HEK293 (cell line): Measurements from ENCODE around the gene GIPC1.

ENCODE experiments used
- CTCF ChIA-PET: fragments of 350-600 bp; formaldehyde crosslinking; extraction: SDS; loops from one replicate; lab custom pipeline; 2021; ENCODE audit warnings: antibody characterized with exemption; lab: Yijun Ruan, JAX
- POLR2A ChIA-PET: fragments of 300-600 bp; formaldehyde crosslinking; extraction: SDS; loops from one replicate; lab custom pipeline; 2020; ENCODE audit warnings: antibody characterized with exemption, inconsistent platforms; lab: Yijun Ruan, JAX
- H3K27ac ChIP-seq: fragments of 200-500 bp; sonication (Bioruptor generic); 2 replicates; pipeline ENCODE4 v1.5.1; 2014; ENCODE audit warnings: low read depth, low read length, control low read depth, inconsistent platforms; ENCODE audit errors: extremely low read depth
- H3K36me3 ChIP-seq, 2 experiments: fragments of 200-500 bp in 1 of 2; sonication (Bioruptor generic) in 1 of 2; 1 replicate in 1 of 2; 2 replicates in 1 of 2; pipeline ENCODE4 v1.5.1; 2014 to 2017; ENCODE audit warnings: inconsistent platforms in 2 of 2, low read length in 2 of 2; ENCODE audit not compliant: control insufficient read depth in 2 of 2, insufficient read depth in 1 of 2
- H3K4me1 ChIP-seq: fragments of 200-500 bp; sonication (Bioruptor generic); 2 replicates; pipeline ENCODE4 v1.5.1; 2014; ENCODE audit warnings: mild to moderate bottlenecking, low read length, inconsistent platforms; ENCODE audit not compliant: control insufficient read depth, insufficient read depth
- H3K4me3 ChIP-seq: 2 replicates; pipeline ENCODE4 v1.5.1; 2011; ENCODE audit warnings: low read depth, mild to moderate bottlenecking, control low read depth, low read length, moderate library complexity
- H3K9me3 ChIP-seq: fragments of 200-500 bp; sonication (Bioruptor generic); 2 replicates; pipeline ENCODE4 v1.5.1; 2014; ENCODE audit warnings: low read depth, low read length, inconsistent platforms; ENCODE audit not compliant: control insufficient read depth, insufficient read depth
- BCL11B ChIP-seq: fragments of 450-650 bp; formaldehyde crosslinking; IDR thresholded peaks from 2 replicates; pipeline ENCODE4 v1.5.1; 2016; ENCODE audit warnings: low read depth, missing biosample characterization, missing genetic modification characterization
- FEZF1 ChIP-seq: fragments of 450-650 bp; formaldehyde crosslinking; IDR thresholded peaks from 2 replicates; pipeline ENCODE4 v1.5.1; 2016; ENCODE audit warnings: missing biosample characterization, missing genetic modification characterization
- GLIS1 ChIP-seq: fragments of 450-650 bp; formaldehyde crosslinking; IDR thresholded peaks from 2 replicates; pipeline ENCODE4 v1.5.1; 2016; ENCODE audit warnings: missing biosample characterization, missing genetic modification characterization
- HOXD13 ChIP-seq: sonication (generic); formaldehyde crosslinking; IDR thresholded peaks from 2 replicates; pipeline ENCODE4 v1.8.0; 2022; ENCODE audit warnings: missing genetic modification reagents, borderline replicate concordance
- MEIS1 ChIP-seq: sonication (generic); formaldehyde crosslinking; IDR thresholded peaks from 2 replicates; pipeline ENCODE4 v1.8.1; 2022; ENCODE audit warnings: missing genetic modification reagents, mild to moderate bottlenecking, borderline replicate concordance
- SP7 ChIP-seq: fragments of 450-650 bp; formaldehyde crosslinking; IDR thresholded peaks from 2 replicates; pipeline ENCODE4 v1.5.1; 2016; ENCODE audit warnings: missing biosample characterization, missing genetic modification characterization
- ZEB2 ChIP-seq: fragments of 450-650 bp; formaldehyde crosslinking; IDR thresholded peaks from 2 replicates; pipeline ENCODE4 v1.5.1; 2016; ENCODE audit warnings: missing biosample characterization, missing genetic modification characterization
- ZNF23 ChIP-seq: fragments of 450-650 bp; formaldehyde crosslinking; IDR thresholded peaks from 2 replicates; pipeline ENCODE4 v1.5.1; 2016; ENCODE audit warnings: missing biosample characterization, missing genetic modification characterization, borderline replicate concordance
- ZNF248 ChIP-seq: fragments of 450-650 bp; formaldehyde crosslinking; IDR thresholded peaks from 2 replicates; pipeline ENCODE4 v1.5.1; 2017; ENCODE audit warnings: missing biosample characterization, missing genetic modification characterization
- ZNF26 ChIP-seq: fragments of 450-650 bp; formaldehyde crosslinking; IDR thresholded peaks from 2 replicates; pipeline ENCODE4 v1.5.1; 2016; ENCODE audit warnings: missing biosample characterization, missing genetic modification characterization
- ZNF341 ChIP-seq: fragments of 450-650 bp; formaldehyde crosslinking; IDR thresholded peaks from 2 replicates; pipeline ENCODE4; 2016; ENCODE audit warnings: low read depth, missing biosample characterization, missing genetic modification characterization
- ZNF416 ChIP-seq: fragments of 450-650 bp; formaldehyde crosslinking; IDR thresholded peaks from 2 replicates; pipeline ENCODE4 v1.5.1; 2016; ENCODE audit warnings: missing biosample characterization, missing genetic modification characterization
- ZNF521 ChIP-seq: fragments of 450-650 bp; formaldehyde crosslinking; IDR thresholded peaks from 2 replicates; pipeline ENCODE4 v1.5.1; 2017; ENCODE audit warnings: missing biosample characterization, mild to moderate bottlenecking, missing genetic modification characterization
- ZNF558 ChIP-seq: fragments of 450-650 bp; formaldehyde crosslinking; IDR thresholded peaks from 2 replicates; pipeline ENCODE4 v1.5.1; 2016; ENCODE audit warnings: missing biosample characterization, missing genetic modification characterization
- ZNF621 ChIP-seq: fragments of 450-650 bp; formaldehyde crosslinking; IDR thresholded peaks from 2 replicates; pipeline ENCODE4 v1.5.1; 2017; ENCODE audit warnings: missing biosample characterization, missing genetic modification characterization
- ZNF658 ChIP-seq: fragments of 450-650 bp; formaldehyde crosslinking; IDR thresholded peaks from 2 replicates; pipeline ENCODE4; 2016; ENCODE audit warnings: missing biosample characterization, missing genetic modification characterization
- ZNF664 ChIP-seq: fragments of 450-650 bp; formaldehyde crosslinking; IDR thresholded peaks from 2 replicates; pipeline ENCODE4 v1.5.1; 2016; ENCODE audit warnings: missing biosample characterization, missing genetic modification characterization
- ZNF677 ChIP-seq: fragments of 450-650 bp; IDR thresholded peaks from 2 replicates; pipeline ENCODE4 v1.5.0; 2018; ENCODE audit warnings: missing biosample characterization, mild to moderate bottlenecking, missing genetic modification characterization, moderate library complexity
- TF ChIP-seq, protein P1 (sequence below): fragments of 450-650 bp; formaldehyde crosslinking; IDR thresholded peaks from 2 replicates; pipeline ENCODE4 v1.5.1; 2017; ENCODE audit warnings: missing biosample characterization, missing genetic modification characterization
- TF ChIP-seq, protein P2 (sequence below): fragments of 450-650 bp; formaldehyde crosslinking; IDR thresholded peaks from 2 replicates; pipeline ENCODE4 v1.5.1; 2016; ENCODE audit warnings: missing biosample characterization, missing genetic modification characterization
- TF ChIP-seq, protein P3 (sequence below): fragments of 450-650 bp; formaldehyde crosslinking; IDR thresholded peaks from 2 replicates; pipeline ENCODE4 v1.5.1; 2016; ENCODE audit warnings: missing biosample characterization, missing genetic modification characterization
- TF ChIP-seq, protein P4 (sequence below): fragments of 450-650 bp; formaldehyde crosslinking; optimal IDR thresholded peaks from 2 replicates; pipeline ENCODE3; 2016; ENCODE audit warnings: missing biosample characterization, mild to moderate bottlenecking, missing genetic modification characterization

GIPC1 gene

DNA sequence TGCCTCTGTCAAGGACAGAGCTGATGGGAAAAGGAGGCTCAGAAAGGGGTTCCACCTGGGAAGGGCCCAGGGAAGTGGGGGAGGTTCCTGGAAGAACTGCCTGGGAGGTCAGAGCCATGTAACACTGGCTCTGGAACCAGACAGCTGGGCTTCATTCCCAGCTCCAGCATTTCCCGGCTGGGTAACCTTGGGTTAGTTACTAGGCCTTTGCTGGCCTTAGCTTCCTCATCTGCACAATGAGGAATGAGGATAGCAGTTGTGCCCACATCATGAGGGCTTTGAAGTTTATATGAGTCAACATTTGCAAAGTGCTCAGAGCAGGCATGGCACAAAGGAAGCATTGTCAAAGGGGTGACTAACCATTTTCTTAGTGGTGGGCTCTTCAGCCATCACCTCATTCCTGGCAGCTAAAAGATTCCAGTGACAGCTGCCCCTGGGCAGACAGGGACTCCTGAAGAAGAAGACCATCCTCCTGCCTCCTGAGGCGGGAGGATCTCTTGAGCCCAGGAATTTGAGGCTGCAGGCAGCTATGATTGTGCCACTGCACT, 24.0 kb upstream of the GIPC1 start:
- no peak for TF ChIP-seq ZNF521
- peak; percentile 18; the same call in 1 of the 2 replicates for TF ChIP-seq GLIS1 (tag by site-specific recombination)
- no peak for TF ChIP-seq ZNF558 (tag by site-specific recombination)
- TF ChIP-seq ZNF341 (tag by site-specific recombination) = peak; percentile 50
- TF ChIP-seq, protein P1, sequence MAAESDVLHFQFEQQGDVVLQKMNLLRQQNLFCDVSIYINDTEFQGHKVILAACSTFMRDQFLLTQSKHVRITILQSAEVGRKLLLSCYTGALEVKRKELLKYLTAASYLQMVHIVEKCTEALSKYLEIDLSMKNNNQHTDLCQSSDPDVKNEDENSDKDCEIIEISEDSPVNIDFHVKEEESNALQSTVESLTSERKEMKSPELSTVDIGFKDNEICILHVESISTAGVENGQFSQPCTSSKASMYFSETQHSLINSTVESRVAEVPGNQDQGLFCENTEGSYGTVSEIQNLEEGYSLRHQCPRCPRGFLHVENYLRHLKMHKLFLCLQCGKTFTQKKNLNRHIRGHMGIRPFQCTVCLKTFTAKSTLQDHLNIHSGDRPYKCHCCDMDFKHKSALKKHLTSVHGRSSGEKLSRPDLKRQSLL (tag by site-specific recombination) = 0 out of 2 replicates have a peak, but pooled peaks have one; percentile 17
- TF ChIP-seq, all 188 proteins: peak for 3
- H3K4me3 ChIP-seq = no peak overlapping the region
- H3K4me1 ChIP-seq = no peaks in the 10 kb centered on the region; the same call in 1 of the 2 replicates
- peak overlapping the region; percentile 25; the same call in 1 of the 2 replicates for H3K27ac ChIP-seq
- ChIA-PET CTCF (interaction anchor here (0.6 to 1.9 kb wide), 4 partner anchors 15 to 782 kb away, joined by 3 to 8 read pairs (median 4); no protein-coding TSS in a partner anchor), POLR2A (no interaction called here)
- H3K9me3 ChIP-seq = no peaks in the 10 kb centered on the region
- H3K36me3 ChIP-seq = peaks cover 3 to 24% of the 10 kb centered on the region in 2 experiments; a peak in 1 of 3 replicates

DNA sequence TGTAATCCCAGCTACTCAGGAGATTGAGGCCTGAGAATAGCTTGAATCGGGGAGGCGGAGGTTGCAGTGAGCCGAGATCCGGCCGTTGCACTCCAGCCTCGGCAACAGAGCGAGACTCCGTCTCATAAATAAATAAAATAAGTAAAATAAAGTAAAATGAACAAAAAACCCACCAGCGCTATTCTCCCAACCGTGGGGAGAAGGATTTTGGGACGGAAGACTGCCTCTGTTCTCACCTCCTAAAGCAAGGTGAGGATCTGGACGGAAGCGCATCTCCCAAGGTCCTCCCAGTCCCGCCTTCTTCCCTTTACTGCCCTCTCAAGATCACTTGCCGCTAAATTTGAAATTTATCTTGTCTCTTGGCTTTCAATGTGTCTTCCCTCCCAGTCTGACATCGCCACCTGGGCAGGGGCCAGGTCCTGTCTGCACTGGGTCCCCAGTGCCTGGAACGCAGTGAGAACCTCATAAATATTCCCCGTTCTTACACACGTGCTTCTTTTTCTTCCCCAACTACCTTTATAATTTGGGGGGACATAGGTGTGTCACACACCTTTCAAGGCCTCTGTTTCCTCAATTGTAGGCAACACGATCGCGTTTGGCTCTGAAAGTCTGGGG, 23.4 kb upstream of the GIPC1 start:
- Histone ChIP-seq H3K27ac (peak overlapping the region; percentile 56; the same call in 1 of the 2 replicates), H3K9me3 (no peaks in the 10 kb centered on the region), H3K4me1 (no peaks in the 10 kb centered on the region; the same call in 1 of the 2 replicates), H3K4me3 (no peak overlapping the region), H3K36me3 (peaks cover 3 to 30% of the 10 kb centered on the region in 2 experiments; a peak in 1 of 3 replicates)
- ChIA-PET CTCF (interaction anchor here (1.1 to 1.9 kb wide), 3 partner anchors 14 to 37 kb away, joined by 3 to 8 read pairs (median 4); no protein-coding TSS in a partner anchor), POLR2A (no interaction called here)
- TF ChIP-seq ZNF677 (tag by site-specific recombination) (no peak), ZNF23 (no peak), ZNF621 (tag by site-specific recombination) (no peak), ZNF658 (tag by site-specific recombination) (no peak), MEIS1 (no peak), ZNF248 (no peak), ZNF664 (no peak), HOXD13 (CRISPR knock-in tag) (no peak)
- TF ChIP-seq, protein P2, sequence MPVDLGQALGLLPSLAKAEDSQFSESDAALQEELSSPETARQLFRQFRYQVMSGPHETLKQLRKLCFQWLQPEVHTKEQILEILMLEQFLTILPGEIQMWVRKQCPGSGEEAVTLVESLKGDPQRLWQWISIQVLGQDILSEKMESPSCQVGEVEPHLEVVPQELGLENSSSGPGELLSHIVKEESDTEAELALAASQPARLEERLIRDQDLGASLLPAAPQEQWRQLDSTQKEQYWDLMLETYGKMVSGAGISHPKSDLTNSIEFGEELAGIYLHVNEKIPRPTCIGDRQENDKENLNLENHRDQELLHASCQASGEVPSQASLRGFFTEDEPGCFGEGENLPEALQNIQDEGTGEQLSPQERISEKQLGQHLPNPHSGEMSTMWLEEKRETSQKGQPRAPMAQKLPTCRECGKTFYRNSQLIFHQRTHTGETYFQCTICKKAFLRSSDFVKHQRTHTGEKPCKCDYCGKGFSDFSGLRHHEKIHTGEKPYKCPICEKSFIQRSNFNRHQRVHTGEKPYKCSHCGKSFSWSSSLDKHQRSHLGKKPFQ (tag by site-specific recombination) = no peak

- Histone ChIP-seq H3K27ac (peak within 1 kb of the TSS; percentile 96), H3K4me3 (peak within 1 kb of the TSS; percentile 97), H3K9me3 (no peaks in the 10 kb centered on the region), H3K4me1 (no peaks in the 10 kb centered on the region; the same call in 1 of the 2 replicates), H3K36me3 (peaks cover 3 to 39% of the 10 kb centered on the region in 2 experiments; a peak in 1 of 3 replicates)
- POLR2A ChIA-PET = interaction anchor here (0.5 to 2.6 kb wide), 33 partner anchors 8 to 383 kb away, joined by 3 to 48 read pairs (median 4); partner anchors contain the start of genes ASF1B, GIPC1, NDUFB7 and TECR
- CTCF ChIA-PET = interaction anchor here (0.6 to 2.1 kb wide), 2 partner anchors 12 to 14 kb away, joined by 5 read pairs; no protein-coding TSS in a partner anchor
- TF ChIP-seq, protein P3, sequence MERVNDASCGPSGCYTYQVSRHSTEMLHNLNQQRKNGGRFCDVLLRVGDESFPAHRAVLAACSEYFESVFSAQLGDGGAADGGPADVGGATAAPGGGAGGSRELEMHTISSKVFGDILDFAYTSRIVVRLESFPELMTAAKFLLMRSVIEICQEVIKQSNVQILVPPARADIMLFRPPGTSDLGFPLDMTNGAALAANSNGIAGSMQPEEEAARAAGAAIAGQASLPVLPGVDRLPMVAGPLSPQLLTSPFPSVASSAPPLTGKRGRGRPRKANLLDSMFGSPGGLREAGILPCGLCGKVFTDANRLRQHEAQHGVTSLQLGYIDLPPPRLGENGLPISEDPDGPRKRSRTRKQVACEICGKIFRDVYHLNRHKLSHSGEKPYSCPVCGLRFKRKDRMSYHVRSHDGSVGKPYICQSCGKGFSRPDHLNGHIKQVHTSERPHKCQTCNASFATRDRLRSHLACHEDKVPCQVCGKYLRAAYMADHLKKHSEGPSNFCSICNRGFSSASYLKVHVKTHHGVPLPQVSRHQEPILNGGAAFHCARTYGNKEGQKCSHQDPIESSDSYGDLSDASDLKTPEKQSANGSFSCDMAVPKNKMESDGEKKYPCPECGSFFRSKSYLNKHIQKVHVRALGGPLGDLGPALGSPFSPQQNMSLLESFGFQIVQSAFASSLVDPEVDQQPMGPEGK (tag by site-specific recombination) = peak; percentile 61
- TF ChIP-seq BCL11B (tag by site-specific recombination) (0 out of 2 replicates have a peak, but pooled peaks have one; percentile 42), FEZF1 (tag by site-specific recombination) (peak; percentile 24; the same call in 1 of the 2 replicates), ZNF26 (tag by site-specific recombination) (no peak), ZNF416 (tag by site-specific recombination) (no peak), ZEB2 (tag by site-specific recombination) (peak; percentile 78), SP7 (tag by site-specific recombination) (peak; percentile 38), GLIS1 (tag by site-specific recombination) (peak; percentile 84)
- TF ChIP-seq, protein P4, sequence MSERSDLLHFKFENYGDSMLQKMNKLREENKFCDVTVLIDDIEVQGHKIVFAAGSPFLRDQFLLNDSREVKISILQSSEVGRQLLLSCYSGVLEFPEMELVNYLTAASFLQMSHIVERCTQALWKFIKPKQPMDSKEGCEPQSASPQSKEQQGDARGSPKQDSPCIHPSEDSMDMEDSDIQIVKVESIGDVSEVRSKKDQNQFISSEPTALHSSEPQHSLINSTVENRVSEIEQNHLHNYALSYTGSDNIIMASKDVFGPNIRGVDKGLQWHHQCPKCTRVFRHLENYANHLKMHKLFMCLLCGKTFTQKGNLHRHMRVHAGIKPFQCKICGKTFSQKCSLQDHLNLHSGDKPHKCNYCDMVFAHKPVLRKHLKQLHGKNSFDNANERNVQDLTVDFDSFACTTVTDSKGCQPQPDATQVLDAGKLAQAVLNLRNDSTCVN (tag by site-specific recombination) = peak; percentile 79
These were observed 22.0 kb upstream of the GIPC1 start, which contains the start of gene DNAJB1 for GRCh38 chr19:14517840-14518505. Gene DNAJB1 (minus strand): TSS chr19:14518397. CDS start chr19:14518349, 48 bp downstream.
